ENCODE data around the gene FAM53A.
"Not testable (repeated sequence)": the region's sequence is repeated elsewhere in the genome, so short reads cannot be mapped to it uniquely, and the experiment has no call there.

The FAM53A gene

GRCh38 chr4:1646690-1647089 lies 37.4 kb downstream of the FAM53A start:
- Histone ChIP-seq H3K27me3 (ENCODE audit: control insufficient read depth, insufficient read depth, low read length) (no peaks in the 10 kb centered on the region), H3K9me3 (ENCODE audit: control insufficient read depth, insufficient read depth, low read length) (no peaks in the 10 kb centered on the region), H3K36me3 (ENCODE audit: control insufficient read depth, insufficient read depth, low read length) (no peaks in the 10 kb centered on the region), H3K4me3 (ENCODE audit: low read length) (no peak overlapping the region), H3K27ac (ENCODE audit: low read length) (no peak overlapping the region), H3K4me1 (ENCODE audit: control insufficient read depth, insufficient read depth, low read length) (no peaks in the 10 kb centered on the region; the same call in 1 of the 2 replicates)
- no peak for DNase-seq (ENCODE audit: low read depth, low spot score)
- no CpG with 5 or more reads among the region's 7 CpGs for WGBS (ENCODE audit: insufficient coverage, insufficient read length)

GRCh38 chr4:1644891-1645657 lies 39.0 kb downstream of the FAM53A start:
- no peaks in the 10 kb centered on the region for H3K9me3 ChIP-seq (ENCODE audit: control insufficient read depth, insufficient read depth, low read length)
- H3K36me3 ChIP-seq (ENCODE audit: control insufficient read depth, insufficient read depth, low read length), result no peaks in the 10 kb centered on the region
- no peaks in the 10 kb centered on the region for H3K27me3 ChIP-seq (ENCODE audit: control insufficient read depth, insufficient read depth, low read length)
- H3K4me3 ChIP-seq (ENCODE audit: low read length), result no peak overlapping the region
- DNase-seq (ENCODE audit: low read depth, low spot score), result no peak
- WGBS (ENCODE audit: insufficient coverage, insufficient read length), result no CpG with 5 or more reads among the region's 21 CpGs
- no peak overlapping the region for H3K27ac ChIP-seq (ENCODE audit: low read length)
- H3K4me1 ChIP-seq (ENCODE audit: control insufficient read depth, insufficient read depth, low read length), result no peaks in the 10 kb centered on the region; the same call in 1 of the 2 replicates

GRCh38 chr4:1643971-1644735 lies 40.0 kb downstream of the FAM53A start:
- Histone ChIP-seq H3K27me3 (ENCODE audit: control insufficient read depth, insufficient read depth, low read length) (no peaks in the 10 kb centered on the region), H3K9me3 (ENCODE audit: control insufficient read depth, insufficient read depth, low read length) (no peaks in the 10 kb centered on the region), H3K4me3 (ENCODE audit: low read length) (no peak overlapping the region), H3K4me1 (ENCODE audit: control insufficient read depth, insufficient read depth, low read length) (no peaks in the 10 kb centered on the region; the same call in 1 of the 2 replicates), H3K27ac (ENCODE audit: low read length) (no peak overlapping the region), H3K36me3 (ENCODE audit: control insufficient read depth, insufficient read depth, low read length) (no peaks in the 10 kb centered on the region)
- no peak for DNase-seq (ENCODE audit: low read depth, low spot score)
- no CpG with 5 or more reads among the region's 48 CpGs for WGBS (ENCODE audit: insufficient coverage, insufficient read length)

GRCh38 chr4:1642196-1642951 lies 41.7 kb downstream of the FAM53A start:
- H3K27me3 ChIP-seq (ENCODE audit: control insufficient read depth, insufficient read depth, low read length), result no peaks in the 10 kb centered on the region
- no peak for DNase-seq (ENCODE audit: low read depth, low spot score)
- no peaks in the 10 kb centered on the region for H3K9me3 ChIP-seq (ENCODE audit: control insufficient read depth, insufficient read depth, low read length)
- no peak overlapping the region for H3K4me3 ChIP-seq (ENCODE audit: low read length)
- no CpG with 5 or more reads among the region's 28 CpGs for WGBS (ENCODE audit: insufficient coverage, insufficient read length)
- no peaks in the 10 kb centered on the region; the same call in 1 of the 2 replicates for H3K4me1 ChIP-seq (ENCODE audit: control insufficient read depth, insufficient read depth, low read length)
- H3K27ac ChIP-seq (ENCODE audit: low read length), result no peak overlapping the region
- H3K36me3 ChIP-seq (ENCODE audit: control insufficient read depth, insufficient read depth, low read length), result no peaks in the 10 kb centered on the region

GRCh38 chr4:1641671-1642070 lies 42.4 kb downstream of the FAM53A start:
- Histone ChIP-seq H3K27me3 (ENCODE audit: control insufficient read depth, insufficient read depth, low read length) (no peaks in the 10 kb centered on the region), H3K4me3 (ENCODE audit: low read length) (no peak overlapping the region), H3K27ac (ENCODE audit: low read length) (no peak overlapping the region), H3K9me3 (ENCODE audit: control insufficient read depth, insufficient read depth, low read length) (no peaks in the 10 kb centered on the region), H3K4me1 (ENCODE audit: control insufficient read depth, insufficient read depth, low read length) (no peaks in the 10 kb centered on the region; the same call in 1 of the 2 replicates), H3K36me3 (ENCODE audit: control insufficient read depth, insufficient read depth, low read length) (no peaks in the 10 kb centered on the region)
- WGBS (ENCODE audit: insufficient coverage, insufficient read length), result no CpG with 5 or more reads among the region's 7 CpGs
- no peak for DNase-seq (ENCODE audit: low read depth, low spot score)

GRCh38 chr4:1640716-1641503 lies 43.2 kb downstream of the FAM53A start:
- H3K4me1 ChIP-seq (ENCODE audit: control insufficient read depth, insufficient read depth, low read length); H3K27ac ChIP-seq (ENCODE audit: low read length); H3K27me3 ChIP-seq (ENCODE audit: control insufficient read depth, insufficient read depth, low read length); H3K9me3 ChIP-seq (ENCODE audit: control insufficient read depth, insufficient read depth, low read length); H3K36me3 ChIP-seq (ENCODE audit: control insufficient read depth, insufficient read depth, low read length); DNase-seq (ENCODE audit: low read depth, low spot score); H3K4me3 ChIP-seq (ENCODE audit: low read length): not testable (repeated sequence)
- no CpG with 5 or more reads among the region's 35 CpGs for WGBS (ENCODE audit: insufficient coverage, insufficient read length)

- no peak overlapping the region; the same call in 1 of the 2 replicates for H3K4me3 ChIP-seq (ENCODE audit: low read length)
- DNase-seq (ENCODE audit: low read depth, low spot score), result no peak
- no peaks in the 10 kb centered on the region; the same call in 1 of the 2 replicates for H3K4me1 ChIP-seq (ENCODE audit: control insufficient read depth, insufficient read depth, low read length)
- H3K9me3 ChIP-seq (ENCODE audit: control insufficient read depth, insufficient read depth, low read length), result no peaks in the 10 kb centered on the region
- no peak overlapping the region for H3K27ac ChIP-seq (ENCODE audit: low read length)
- no peaks in the 10 kb centered on the region for H3K27me3 ChIP-seq (ENCODE audit: control insufficient read depth, insufficient read depth, low read length)
- no CpG with 5 or more reads among the region's 16 CpGs for WGBS (ENCODE audit: insufficient coverage, insufficient read length)
- no peaks in the 10 kb centered on the region for H3K36me3 ChIP-seq (ENCODE audit: control insufficient read depth, insufficient read depth, low read length)
These were observed 43.9 kb downstream of the FAM53A start for GRCh38 chr4:1640190-1640589.

GRCh38 chr4:1639299-1639868 lies 44.7 kb downstream of the FAM53A start:
- Histone ChIP-seq H3K27me3 (ENCODE audit: control insufficient read depth, insufficient read depth, low read length) (no peaks in the 10 kb centered on the region), H3K9me3 (ENCODE audit: control insufficient read depth, insufficient read depth, low read length) (no peaks in the 10 kb centered on the region), H3K4me1 (ENCODE audit: control insufficient read depth, insufficient read depth, low read length) (no peaks in the 10 kb centered on the region), H3K27ac (ENCODE audit: low read length) (no peak overlapping the region), H3K4me3 (ENCODE audit: low read length) (no peak overlapping the region), H3K36me3 (ENCODE audit: control insufficient read depth, insufficient read depth, low read length) (no peaks in the 10 kb centered on the region)
- DNase-seq (ENCODE audit: low read depth, low spot score), result no peak
- no CpG with 5 or more reads among the region's 11 CpGs for WGBS (ENCODE audit: insufficient coverage, insufficient read length)

GRCh38 chr4:1638873-1639272 lies 45.2 kb downstream of the FAM53A start:
- H3K4me1 ChIP-seq (ENCODE audit: control insufficient read depth, insufficient read depth, low read length), result no peaks in the 10 kb centered on the region
- no peak for DNase-seq (ENCODE audit: low read depth, low spot score)
- no peak overlapping the region for H3K27ac ChIP-seq (ENCODE audit: low read length)
- no peaks in the 10 kb centered on the region for H3K36me3 ChIP-seq (ENCODE audit: control insufficient read depth, insufficient read depth, low read length)
- no CpG with 5 or more reads among the region's 11 CpGs for WGBS (ENCODE audit: insufficient coverage, insufficient read length)
- no peaks in the 10 kb centered on the region for H3K9me3 ChIP-seq (ENCODE audit: control insufficient read depth, insufficient read depth, low read length)
- H3K4me3 ChIP-seq (ENCODE audit: low read length), result no peak overlapping the region
- no peaks in the 10 kb centered on the region for H3K27me3 ChIP-seq (ENCODE audit: control insufficient read depth, insufficient read depth, low read length)

Measured in iPS DF 6.9 (cell line).